HepG2 (cell line): ENCODE measurements around the gene DDIT4. TPM values are rescaled to one million over a fixed set of nuclear protein-coding genes. Genes with fewer than 3 reads are reported as not detected.

ENCODE experiments used
- BRD4 ChIP-seq: sonication (generic); formaldehyde crosslinking; IDR thresholded peaks from 2 replicates; pipeline ENCODE4 v1.4.0; 2020; ENCODE audit warnings: missing genetic modification reagents
- CC2D1A ChIP-seq: sonication (generic); formaldehyde crosslinking; IDR thresholded peaks from 2 replicates; pipeline ENCODE4 v1.8.1; 2023; ENCODE audit warnings: mild to moderate bottlenecking, missing genetic modification reagents
- ISX ChIP-seq: sonication (generic); formaldehyde crosslinking; conservative IDR thresholded peaks from 2 replicates; pipeline ENCODE4 v1.5.0; 2020; ENCODE audit warnings: missing genetic modification reagents
- MTERF4 ChIP-seq: sonication (generic); formaldehyde crosslinking; IDR thresholded peaks from 2 replicates; pipeline ENCODE4 v1.8.0; 2023; ENCODE audit warnings: mild to moderate bottlenecking, missing genetic modification reagents
- NFKB2 ChIP-seq: sonication (generic); formaldehyde crosslinking; IDR thresholded peaks from 2 replicates; pipeline ENCODE4 v1.4.0; 2020; ENCODE audit warnings: missing genetic modification reagents, borderline replicate concordance
- SETDB1 ChIP-seq: sonication (generic); formaldehyde crosslinking; IDR thresholded peaks from 2 replicates; pipeline ENCODE4 v1.5.1; 2020; ENCODE audit warnings: missing genetic modification reagents, mild to moderate bottlenecking, borderline replicate concordance
- TEAD2 ChIP-seq: sonication (generic); formaldehyde crosslinking; IDR thresholded peaks from 2 replicates; pipeline ENCODE4 v1.9.0; 2021; ENCODE audit warnings: missing genetic modification reagents
- XBP1 ChIP-seq: sonication (generic); formaldehyde crosslinking; IDR thresholded peaks from 2 replicates; pipeline ENCODE4 v1.5.0; 2020; ENCODE audit warnings: missing genetic modification reagents
- ZBTB20 ChIP-seq: sonication (generic); formaldehyde crosslinking; IDR thresholded peaks from 2 replicates; pipeline ENCODE4 v1.8.1; 2023; ENCODE audit warnings: missing genetic modification reagents, low read depth, mild to moderate bottlenecking, borderline replicate concordance
- ZBTB3 ChIP-seq: sonication (generic); formaldehyde crosslinking; IDR thresholded peaks from 2 replicates; pipeline ENCODE4 v1.4.0; 2020; ENCODE audit warnings: low read depth, mild to moderate bottlenecking, moderate library complexity, missing genetic modification reagents, borderline replicate concordance
- ZNF138 ChIP-seq: sonication (generic); formaldehyde crosslinking; IDR thresholded peaks from 2 replicates; pipeline ENCODE4 v1.5.0; 2020; ENCODE audit warnings: mild to moderate bottlenecking, low read depth, missing genetic modification reagents
- ZNF770 ChIP-seq: sonication (generic); formaldehyde crosslinking; IDR thresholded peaks from 2 replicates; pipeline ENCODE4 v1.5.0; 2020; ENCODE audit warnings: mild to moderate bottlenecking, missing genetic modification reagents
- polyA plus RNA-seq, 8 experiments: library from polyadenylated mRNA; depleted of rRNA in 3 of 8; stranded (reverse) in 7 of 8; unstranded in 1 of 8; fragments of >200 nt; fragmentation: Illumina TruSeq in 4 of 8; extraction: Trizol in 4 of 8; gene quantifications; 2 replicates each; pipeline versions ENCODE4 v1.2.1 to v1.2.3, GENCODE V29; 2011 to 2016; ENCODE audit warnings: low read depth in 4 of 8, missing spikeins in 1 of 8, mixed read lengths in 1 of 8; ENCODE audit not compliant: insufficient read depth in 1 of 8
- total RNA-seq, 5 experiments: library from RNA; depleted of rRNA; stranded (reverse); fragments of >200 nt; fragmentation: Illumina TruSeq; extraction: Trizol; gene quantifications; 2 replicates each; pipeline ENCODE4 v1.2.3, GENCODE V29; 2016; ENCODE audit warnings: low read depth in 1 of 5
- TF ChIP-seq, protein P1 (sequence below): sonication (generic); formaldehyde crosslinking; IDR thresholded peaks from 2 replicates; pipeline ENCODE4 v1.4.0; 2020; ENCODE audit warnings: missing genetic modification reagents, borderline replicate concordance
- TF ChIP-seq, protein P2 (sequence below): sonication (generic); formaldehyde crosslinking; IDR thresholded peaks from 2 replicates; pipeline ENCODE4 v1.4.0; 2020; ENCODE audit warnings: missing genetic modification reagents, borderline replicate concordance
- TF ChIP-seq, protein P3 (sequence below): IDR thresholded peaks from 2 replicates; pipeline ENCODE4 v1.6.1; 2016; ENCODE audit warnings: missing compliant biosample characterization, missing genetic modification reagents, borderline replicate concordance
- TF ChIP-seq, protein P4 (sequence below): sonication (generic); formaldehyde crosslinking; IDR thresholded peaks from 2 replicates; pipeline ENCODE4 v1.8.1; 2023; ENCODE audit warnings: mild to moderate bottlenecking, missing genetic modification reagents, borderline replicate concordance

The DDIT4 gene
- total and polyA plus RNA-seq, 2 of the 13 experiments (the other 11 are each of a cell fraction or from before 2014, with no cell fraction given): 35.6 to 40.7 TPM

- TF ChIP-seq ZNF770 (CRISPR knock-in tag): no peak
- TF ChIP-seq CC2D1A (CRISPR knock-in tag): no peak
- TF ChIP-seq, protein P1, sequence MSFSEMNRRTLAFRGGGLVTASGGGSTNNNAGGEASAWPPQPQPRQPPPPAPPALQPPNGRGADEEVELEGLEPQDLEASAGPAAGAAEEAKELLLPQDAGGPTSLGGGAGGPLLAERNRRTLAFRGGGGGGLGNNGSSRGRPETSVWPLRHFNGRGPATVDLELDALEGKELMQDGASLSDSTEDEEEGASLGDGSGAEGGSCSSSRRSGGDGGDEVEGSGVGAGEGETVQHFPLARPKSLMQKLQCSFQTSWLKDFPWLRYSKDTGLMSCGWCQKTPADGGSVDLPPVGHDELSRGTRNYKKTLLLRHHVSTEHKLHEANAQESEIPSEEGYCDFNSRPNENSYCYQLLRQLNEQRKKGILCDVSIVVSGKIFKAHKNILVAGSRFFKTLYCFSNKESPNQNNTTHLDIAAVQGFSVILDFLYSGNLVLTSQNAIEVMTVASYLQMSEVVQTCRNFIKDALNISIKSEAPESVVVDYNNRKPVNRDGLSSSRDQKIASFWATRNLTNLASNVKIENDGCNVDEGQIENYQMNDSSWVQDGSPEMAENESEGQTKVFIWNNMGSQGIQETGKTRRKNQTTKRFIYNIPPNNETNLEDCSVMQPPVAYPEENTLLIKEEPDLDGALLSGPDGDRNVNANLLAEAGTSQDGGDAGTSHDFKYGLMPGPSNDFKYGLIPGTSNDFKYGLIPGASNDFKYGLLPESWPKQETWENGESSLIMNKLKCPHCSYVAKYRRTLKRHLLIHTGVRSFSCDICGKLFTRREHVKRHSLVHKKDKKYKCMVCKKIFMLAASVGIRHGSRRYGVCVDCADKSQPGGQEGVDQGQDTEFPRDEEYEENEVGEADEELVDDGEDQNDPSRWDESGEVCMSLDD (CRISPR knock-in tag): peak; percentile 94; the same call in 1 of the 2 replicates
- TF ChIP-seq, protein P2, sequence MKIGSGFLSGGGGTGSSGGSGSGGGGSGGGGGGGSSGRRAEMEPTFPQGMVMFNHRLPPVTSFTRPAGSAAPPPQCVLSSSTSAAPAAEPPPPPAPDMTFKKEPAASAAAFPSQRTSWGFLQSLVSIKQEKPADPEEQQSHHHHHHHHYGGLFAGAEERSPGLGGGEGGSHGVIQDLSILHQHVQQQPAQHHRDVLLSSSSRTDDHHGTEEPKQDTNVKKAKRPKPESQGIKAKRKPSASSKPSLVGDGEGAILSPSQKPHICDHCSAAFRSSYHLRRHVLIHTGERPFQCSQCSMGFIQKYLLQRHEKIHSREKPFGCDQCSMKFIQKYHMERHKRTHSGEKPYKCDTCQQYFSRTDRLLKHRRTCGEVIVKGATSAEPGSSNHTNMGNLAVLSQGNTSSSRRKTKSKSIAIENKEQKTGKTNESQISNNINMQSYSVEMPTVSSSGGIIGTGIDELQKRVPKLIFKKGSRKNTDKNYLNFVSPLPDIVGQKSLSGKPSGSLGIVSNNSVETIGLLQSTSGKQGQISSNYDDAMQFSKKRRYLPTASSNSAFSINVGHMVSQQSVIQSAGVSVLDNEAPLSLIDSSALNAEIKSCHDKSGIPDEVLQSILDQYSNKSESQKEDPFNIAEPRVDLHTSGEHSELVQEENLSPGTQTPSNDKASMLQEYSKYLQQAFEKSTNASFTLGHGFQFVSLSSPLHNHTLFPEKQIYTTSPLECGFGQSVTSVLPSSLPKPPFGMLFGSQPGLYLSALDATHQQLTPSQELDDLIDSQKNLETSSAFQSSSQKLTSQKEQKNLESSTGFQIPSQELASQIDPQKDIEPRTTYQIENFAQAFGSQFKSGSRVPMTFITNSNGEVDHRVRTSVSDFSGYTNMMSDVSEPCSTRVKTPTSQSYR (CRISPR knock-in tag): peak; percentile 81
- TF ChIP-seq BRD4: peak; percentile 91
- TF ChIP-seq TEAD2 (CRISPR knock-in tag): no peak
- no peak for TF ChIP-seq ZBTB3
- TF ChIP-seq MTERF4 (CRISPR knock-in tag): peak; percentile 88; the same call in 1 of the 2 replicates
- TF ChIP-seq, protein P3, sequence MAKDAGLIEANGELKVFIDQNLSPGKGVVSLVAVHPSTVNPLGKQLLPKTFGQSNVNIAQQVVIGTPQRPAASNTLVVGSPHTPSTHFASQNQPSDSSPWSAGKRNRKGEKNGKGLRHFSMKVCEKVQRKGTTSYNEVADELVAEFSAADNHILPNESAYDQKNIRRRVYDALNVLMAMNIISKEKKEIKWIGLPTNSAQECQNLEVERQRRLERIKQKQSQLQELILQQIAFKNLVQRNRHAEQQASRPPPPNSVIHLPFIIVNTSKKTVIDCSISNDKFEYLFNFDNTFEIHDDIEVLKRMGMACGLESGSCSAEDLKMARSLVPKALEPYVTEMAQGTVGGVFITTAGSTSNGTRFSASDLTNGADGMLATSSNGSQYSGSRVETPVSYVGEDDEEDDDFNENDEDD: peak; percentile 67; the same call in 1 of the 2 replicates
- no peak; the same call in 1 of the 2 replicates for TF ChIP-seq ZBTB20 (CRISPR knock-in tag)
- TF ChIP-seq ISX (CRISPR knock-in tag): peak; percentile 94; the same call in 1 of the 2 replicates
- peak; percentile 99 for TF ChIP-seq ZNF138 (CRISPR knock-in tag)
- TF ChIP-seq NFKB2 (CRISPR knock-in tag): peak; percentile 98; the same call in 1 of the 2 replicates
- TF ChIP-seq, protein P4, sequence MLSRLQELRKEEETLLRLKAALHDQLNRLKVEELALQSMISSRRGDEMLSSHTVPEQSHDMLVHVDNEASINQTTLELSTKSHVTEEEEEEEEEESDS (CRISPR knock-in tag): no peak
- TF ChIP-seq SETDB1 (CRISPR knock-in tag): no peak
- TF ChIP-seq XBP1: peak; percentile 62; the same call in 1 of the 2 replicates
Observed at GRCh38 chr10:72273410-72274212, at the start of gene DDIT4 (continued).
